RWPE1 (cell line): ENCODE results near the gene STIP1.

ENCODE experiments used
- CTCF ChIA-PET: fragments of 350-600 bp; sonication (Branson Sonifier 250); formaldehyde crosslinking; extraction: SDS; loops from one replicate; lab custom pipeline; 2021; lab: Yijun Ruan, JAX
- POLR2A ChIA-PET: fragments of 400-600 bp; formaldehyde crosslinking; extraction: SDS; loops from one replicate; lab custom pipeline; 2020; ENCODE audit warnings: antibody characterized with exemption; ENCODE audit not compliant: low non-redundant PET; lab: Yijun Ruan, JAX
- DNase-seq: peaks from one replicate; pipeline ENCODE4 v3.0.0; 2012; ENCODE audit warnings: low spot score
- H3K27ac ChIP-seq: fragments of 450-650 bp; 2 replicates; pipeline ENCODE4 v1.5.1; 2017
- CTCF ChIP-seq: fragments of 450-650 bp; conservative IDR thresholded peaks from 2 replicates; pipeline ENCODE4 v1.5.1; 2017; ENCODE audit warnings: low read depth, mild to moderate bottlenecking

Gene STIP1

GRCh38 chr11:64185693-64186491, at the start of gene STIP1:
Gene STIP1, plus strand, starts transcription at chr11:64186171. Its CDS starts 91 bp downstream, at chr11:64186262.
- DNase-seq = peak; percentile 99
- ChIA-PET POLR2A (interaction anchor here (0.9 to 2.5 kb wide), 4 partner anchors 18 to 184 kb away, joined by 3 to 12 read pairs (median 6); partner anchors contain the start of gene MACROD1), CTCF (interaction anchor here (0.5 to 0.9 kb wide), 5 partner anchors 21 to 329 kb away, joined by 3 to 4 read pairs (median 4); no protein-coding TSS in a partner anchor)
- TF ChIP-seq CTCF = 0 out of 2 replicates have a peak, but pooled peaks have one; percentile 2
- H3K27ac ChIP-seq = no peak within 1 kb of the TSS

DNA sequence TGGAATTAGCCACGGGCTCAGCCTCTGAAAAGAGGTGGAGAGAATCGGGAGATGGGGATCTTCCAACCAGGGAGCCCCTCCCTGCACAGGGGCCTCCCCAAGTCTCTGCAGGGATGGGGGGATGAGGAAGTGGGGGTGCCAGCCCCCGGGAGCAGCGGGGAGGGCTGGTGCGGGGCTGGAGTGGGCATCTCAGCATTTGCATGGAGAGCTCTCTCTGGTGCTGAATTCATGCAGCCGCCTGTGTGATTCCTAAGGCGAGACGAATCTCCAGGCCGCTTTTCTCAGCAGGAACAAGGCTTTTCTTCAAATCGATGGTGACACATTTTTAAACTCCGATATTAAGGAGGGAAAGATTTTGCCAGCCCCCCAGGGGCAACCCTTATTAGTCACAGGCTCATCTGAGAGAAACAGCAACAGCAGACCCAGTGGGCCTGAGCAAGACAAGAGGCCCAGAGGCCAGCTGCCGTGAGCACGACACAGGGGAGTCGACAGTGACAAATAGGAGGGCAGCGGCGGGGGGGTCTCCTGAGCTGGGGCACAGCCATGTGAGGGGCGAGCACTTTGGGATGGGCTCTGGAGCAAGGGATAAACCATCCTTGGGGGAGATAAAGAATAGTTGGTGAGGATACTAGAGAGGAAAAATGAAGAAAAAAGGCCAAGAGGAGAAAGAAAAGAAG, 49.1 kb upstream of the STIP1 start:
- no peak overlapping the region for H3K27ac ChIP-seq
- TF ChIP-seq CTCF = no peak
- POLR2A ChIA-PET = interaction anchor here (0.5 kb wide), 1 partner anchor 316 kb away, joined by 3 read pairs; no protein-coding TSS in a partner anchor
- no peak for DNase-seq
- CTCF ChIA-PET = interaction anchor here (0.6 to 3.0 kb wide), 5 partner anchors 11 to 1113 kb away, joined by 3 to 9 read pairs (median 3); no protein-coding TSS in a partner anchor

GRCh38 chr11:64138398-64138797, 47.6 kb upstream of the STIP1 start:
- CTCF ChIA-PET = interaction anchor here (0.7 to 3.0 kb wide), 2 partner anchors 12 to 138 kb away, joined by 5 to 9 read pairs; no protein-coding TSS in a partner anchor
- H3K27ac ChIP-seq = no peak overlapping the region
- no peak for DNase-seq
- no peak for TF ChIP-seq CTCF
- POLR2A ChIA-PET = no interaction called here

DNA sequence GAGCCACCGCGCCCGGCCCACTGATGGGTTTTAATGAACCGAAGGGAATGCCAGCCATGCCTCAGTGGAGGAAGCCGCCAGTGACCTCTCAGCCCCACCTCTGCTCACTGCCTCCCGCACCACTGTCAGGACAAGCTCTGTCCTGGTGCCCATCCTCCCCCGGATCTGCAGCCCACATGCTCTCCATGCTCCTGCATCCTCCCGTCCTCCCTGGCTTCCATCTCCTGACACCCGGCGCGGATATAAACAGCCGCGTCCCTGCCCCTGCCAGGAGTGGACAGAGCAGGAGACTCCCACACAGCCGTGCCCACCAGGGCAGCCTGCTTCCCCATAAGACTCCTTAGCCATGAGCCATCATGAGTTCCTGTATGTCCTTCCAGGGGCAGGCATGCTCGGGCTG, 46.9 kb upstream of the STIP1 start:
- no peak for TF ChIP-seq CTCF
- no peak overlapping the region for H3K27ac ChIP-seq
- ChIA-PET POLR2A (interaction anchor here (0.6 kb wide), 1 partner anchor 202 kb away, joined by 4 read pairs; no protein-coding TSS in a partner anchor), CTCF (interaction anchor here (0.7 to 3.0 kb wide), 2 partner anchors 11 to 139 kb away, joined by 5 to 9 read pairs; no protein-coding TSS in a partner anchor)
- no peak for DNase-seq

DNA sequence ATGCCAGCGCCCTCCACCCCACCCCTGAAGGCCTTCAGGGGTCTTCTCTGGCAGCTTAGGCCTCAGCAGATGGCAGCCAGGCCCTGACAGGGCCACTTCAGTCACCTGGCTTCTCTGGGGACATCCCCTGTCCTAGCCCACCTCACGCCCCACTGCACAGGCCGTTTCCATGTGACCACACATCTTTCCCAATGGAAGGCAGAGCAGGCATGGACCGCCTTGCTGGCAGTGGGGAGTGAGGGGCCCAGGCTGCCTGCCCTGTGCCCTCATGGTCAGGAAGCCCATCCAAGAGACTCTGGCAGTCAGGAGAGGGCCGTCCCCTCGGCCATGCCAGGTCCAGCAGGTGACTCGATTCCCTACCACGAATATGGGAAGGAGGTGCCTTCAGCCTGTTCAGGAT, 45.9 kb upstream of the STIP1 start:
- POLR2A ChIA-PET = no interaction called here
- no peak overlapping the region for H3K27ac ChIP-seq
- no peak for TF ChIP-seq CTCF
- DNase-seq = no peak
- CTCF ChIA-PET = interaction anchor here (0.5 kb wide), 1 partner anchor 133 kb away, joined by 6 read pairs; no protein-coding TSS in a partner anchor
